ENCODE measurements around the gene CD3E. TPM values are rescaled to one million over a fixed set of nuclear protein-coding genes. Genes with fewer than 3 reads are reported as not detected.

CD3E gene
- total and polyA plus RNA-seq, 2 donors (not counting 3 experiments of a cell fraction or from before 2014, with no cell fraction given) = not detected

DNA sequence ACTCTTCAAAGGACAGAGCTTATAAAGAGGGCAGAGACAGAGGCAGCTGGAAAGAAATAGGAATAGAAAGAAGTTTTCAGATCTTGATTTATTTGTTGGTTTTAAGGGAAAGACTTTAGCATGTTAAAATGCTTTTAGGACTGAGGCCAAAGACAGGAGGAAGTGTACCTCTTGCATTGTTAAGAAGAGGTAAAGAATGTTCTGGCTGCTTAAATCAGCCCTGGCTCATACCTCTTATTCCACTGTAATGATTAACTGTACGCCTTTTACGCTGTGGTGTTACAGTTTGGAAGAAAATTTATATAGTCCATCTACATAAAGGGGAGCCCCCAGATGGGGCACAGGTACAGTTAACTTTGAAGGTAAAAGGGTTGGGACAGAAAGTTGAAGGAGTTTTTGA lies 30.3 kb upstream of the CD3E start:
- CTCF ChIA-PET = interaction anchor here (1.4 to 1.9 kb wide), 3 partner anchors 9 to 76 kb away, joined by 3 to 7 read pairs (median 4); no protein-coding TSS in a partner anchor
- Histone ChIP-seq H3K4me1 (ENCODE audit: control insufficient read depth, extremely low read depth, insufficient read depth, low read length) (peaks cover 42% of the 10 kb centered on the region), H2AFZ (ENCODE audit: low read depth, low read length) (no peak overlapping the region), H3K27ac (ENCODE audit: insufficient read depth, low read depth, low read length) (peak overlapping the region; percentile 72), H3K4me2 (ENCODE audit: insufficient read depth, low read length) (no peak overlapping the region), H3K9me3 (replicated peaks; ENCODE audit: control insufficient read depth, insufficient read depth, low read length) (no peaks in the 10 kb centered on the region), H3K4me3 (replicated peaks in 1 of 3; ENCODE audit: insufficient read depth in 1 of 3, low read depth in 1 of 3, low read length in 3 of 3) (no peak overlapping the region), H4K20me1 (replicated peaks; ENCODE audit: control insufficient read depth, extremely low read depth, insufficient read depth, low read length) (no peaks in the 10 kb centered on the region), H3K79me2 (ENCODE audit: control insufficient read depth, insufficient read depth, low read length) (no peaks in the 10 kb centered on the region), H3K36me3 (ENCODE audit: control insufficient read depth in 2 of 2, extremely low read depth in 1 of 2, insufficient read depth in 2 of 2, low read length in 2 of 2) (no peaks in the 10 kb centered on the region), H3K9ac (replicated peaks; ENCODE audit: extremely low read depth, insufficient read depth, low read length) (no peak overlapping the region), H3K9me1 (replicated peaks; ENCODE audit: control insufficient read depth, extremely low read depth, insufficient read depth, low read length) (no peaks in the 10 kb centered on the region), H3K27me3 (ENCODE audit: control insufficient read depth in 2 of 2, insufficient read depth in 2 of 2, low read length in 2 of 2) (no peaks in the 10 kb centered on the region)
- TF ChIP-seq POLR2A (IDR thresholded peaks at IDR 0.05; ENCODE audit: low read depth, low read length) (no peak), MYC (IDR thresholded peaks at IDR 0.05; ENCODE audit: low read depth, low read length) (no peak), EZH2 (IDR thresholded peaks at IDR 0.05; ENCODE audit: borderline replicate concordance, low read depth, low read length, severe bottlenecking) (no peak), GATA2 (IDR thresholded peaks at IDR 0.05; ENCODE audit: insufficient read depth, insufficient read length, low read depth, low read length) (no peak), MAX (IDR thresholded peaks at IDR 0.05; ENCODE audit: insufficient read depth, insufficient read length) (no peak), POLR2AphosphoS5 (IDR thresholded peaks at IDR 0.05; ENCODE audit: insufficient read depth, low read depth, low read length) (no peak), JUN (IDR thresholded peaks at IDR 0.05; ENCODE audit: borderline replicate concordance, insufficient read depth, insufficient read length, low read depth) (no peak), FOS (IDR thresholded peaks at IDR 0.05; ENCODE audit: borderline replicate concordance, insufficient read depth, low read length) (no peak)
- TF ChIP-seq, protein P1, sequence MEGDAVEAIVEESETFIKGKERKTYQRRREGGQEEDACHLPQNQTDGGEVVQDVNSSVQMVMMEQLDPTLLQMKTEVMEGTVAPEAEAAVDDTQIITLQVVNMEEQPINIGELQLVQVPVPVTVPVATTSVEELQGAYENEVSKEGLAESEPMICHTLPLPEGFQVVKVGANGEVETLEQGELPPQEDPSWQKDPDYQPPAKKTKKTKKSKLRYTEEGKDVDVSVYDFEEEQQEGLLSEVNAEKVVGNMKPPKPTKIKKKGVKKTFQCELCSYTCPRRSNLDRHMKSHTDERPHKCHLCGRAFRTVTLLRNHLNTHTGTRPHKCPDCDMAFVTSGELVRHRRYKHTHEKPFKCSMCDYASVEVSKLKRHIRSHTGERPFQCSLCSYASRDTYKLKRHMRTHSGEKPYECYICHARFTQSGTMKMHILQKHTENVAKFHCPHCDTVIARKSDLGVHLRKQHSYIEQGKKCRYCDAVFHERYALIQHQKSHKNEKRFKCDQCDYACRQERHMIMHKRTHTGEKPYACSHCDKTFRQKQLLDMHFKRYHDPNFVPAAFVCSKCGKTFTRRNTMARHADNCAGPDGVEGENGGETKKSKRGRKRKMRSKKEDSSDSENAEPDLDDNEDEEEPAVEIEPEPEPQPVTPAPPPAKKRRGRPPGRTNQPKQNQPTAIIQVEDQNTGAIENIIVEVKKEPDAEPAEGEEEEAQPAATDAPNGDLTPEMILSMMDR (IDR thresholded peaks at IDR 0.05; ENCODE audit: extremely low read depth in 1 of 2, insufficient read depth in 1 of 2, low read depth in 1 of 2, low read length in 2 of 2) = no peak
- dilution Hi-C loops (cut with MboI; ENCODE audit: extremely low pct_ligation_motif_present, low sequenced_read_pairs) (no loop called here), intact Hi-C loops (cut with micrococcal nuclease) (no loop called here)
- FAIRE-seq (no peak), DNase-seq (ENCODE audit: low read depth, low spot score) (no peak)
- BruUV-seq (replicated peaks) = no TSS peak
- POLR2A ChIA-PET = no interaction called here
